ENCODE results near the gene BCAR3.
"Not testable (repeated sequence)": the region's sequence is repeated elsewhere in the genome, so short reads cannot be mapped to it uniquely, and the experiment has no call there.

Gene BCAR3

DNA sequence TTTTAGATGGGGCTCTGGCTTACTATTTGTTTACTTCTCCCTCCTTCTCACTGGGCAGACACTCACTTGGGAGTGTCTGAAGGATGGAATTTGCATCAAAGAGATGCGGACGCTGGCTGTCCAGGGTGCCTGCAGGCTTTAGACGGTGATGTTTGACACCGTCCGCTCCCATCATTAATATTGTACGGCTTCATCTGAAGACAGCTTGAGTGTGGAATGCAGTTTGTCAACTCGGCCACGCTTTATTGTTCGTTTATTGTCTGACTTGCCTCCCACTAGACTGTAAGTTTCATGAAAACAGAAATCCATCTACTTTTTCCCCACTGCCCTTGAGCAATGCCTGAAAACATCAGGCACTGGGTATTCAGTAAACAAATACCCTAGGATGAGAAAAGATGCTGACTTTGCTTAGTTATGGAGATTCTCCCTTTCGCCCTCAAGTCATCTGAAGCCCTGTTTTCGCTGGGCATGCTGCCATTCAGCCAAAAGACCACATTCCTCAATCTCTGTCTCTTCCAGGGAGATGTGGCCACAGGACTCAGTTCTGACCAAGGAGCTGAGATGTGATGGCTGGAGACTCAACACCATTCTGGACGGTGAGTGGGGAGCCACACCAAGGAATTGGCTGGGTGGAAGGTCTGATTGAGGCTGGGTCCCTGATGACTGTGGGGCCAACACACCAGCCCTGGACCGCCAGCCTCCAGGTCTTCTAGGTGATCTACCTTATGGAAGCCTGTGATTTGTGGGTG lies 87.6 kb downstream of the BCAR3 start:
- FAIRE-seq = no peak

DNA sequence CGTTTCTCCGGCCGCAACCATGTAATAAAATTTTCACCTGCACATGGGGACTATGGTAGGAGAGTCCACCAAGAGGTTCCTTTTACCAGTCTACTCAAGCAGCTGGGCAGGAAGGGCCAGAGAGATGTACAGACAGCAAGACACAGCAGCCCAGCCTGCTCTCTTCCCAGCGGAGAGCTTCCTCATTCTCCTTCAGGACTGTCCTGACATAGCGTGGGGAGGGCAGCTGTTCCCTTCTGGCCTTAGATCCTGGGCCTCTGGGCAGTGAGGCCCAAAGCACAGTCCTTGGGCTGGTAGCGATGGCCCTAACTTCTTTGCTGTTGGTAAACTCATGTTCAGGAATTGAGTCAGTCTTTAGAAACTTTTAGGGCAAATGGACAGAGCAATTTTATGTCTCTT lies 89.1 kb downstream of the BCAR3 start:
- no peak for FAIRE-seq

DNA sequence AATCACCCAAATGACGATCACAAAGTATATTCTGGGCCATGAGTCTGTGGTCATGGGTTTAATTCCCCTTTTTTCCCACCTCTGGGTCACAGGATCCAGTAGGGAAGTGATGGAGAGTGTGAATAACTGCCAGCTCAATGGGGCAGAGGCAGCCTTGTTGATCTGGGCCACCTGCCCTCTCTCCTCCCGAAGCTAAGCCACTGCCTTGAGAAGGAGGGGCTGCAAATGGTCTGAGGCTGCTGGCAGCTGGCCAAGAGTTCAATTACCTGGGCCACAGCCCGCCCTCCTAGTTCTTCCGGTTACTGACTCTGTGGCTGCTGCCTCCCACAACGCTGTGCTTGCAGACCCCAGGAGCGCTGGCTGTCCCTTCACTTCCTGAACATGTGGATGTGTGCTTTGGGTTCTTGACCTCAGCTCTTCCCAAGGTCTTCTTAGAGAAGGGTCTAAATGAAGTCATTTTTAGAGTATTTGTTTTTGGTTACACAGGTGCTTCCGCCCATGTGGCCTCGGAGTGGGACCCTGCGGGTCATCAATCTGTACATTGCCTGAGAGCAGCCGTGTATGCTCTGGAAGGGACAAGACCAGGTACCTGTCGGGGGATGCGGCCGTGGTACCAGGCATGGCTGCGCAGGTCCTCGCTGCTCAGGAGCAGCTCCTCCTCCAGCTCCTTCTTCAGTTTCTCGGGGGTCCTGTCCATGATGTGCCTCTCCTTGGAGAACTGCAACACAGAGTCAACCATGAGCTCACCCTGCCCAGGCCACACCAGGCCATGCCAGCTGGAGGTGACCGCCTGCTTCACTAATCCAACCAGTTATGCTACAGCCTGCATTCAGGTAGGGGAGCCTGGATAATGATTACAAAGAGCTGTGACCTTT lies 89.7 kb downstream of the BCAR3 start:
- no peak for FAIRE-seq

DNA sequence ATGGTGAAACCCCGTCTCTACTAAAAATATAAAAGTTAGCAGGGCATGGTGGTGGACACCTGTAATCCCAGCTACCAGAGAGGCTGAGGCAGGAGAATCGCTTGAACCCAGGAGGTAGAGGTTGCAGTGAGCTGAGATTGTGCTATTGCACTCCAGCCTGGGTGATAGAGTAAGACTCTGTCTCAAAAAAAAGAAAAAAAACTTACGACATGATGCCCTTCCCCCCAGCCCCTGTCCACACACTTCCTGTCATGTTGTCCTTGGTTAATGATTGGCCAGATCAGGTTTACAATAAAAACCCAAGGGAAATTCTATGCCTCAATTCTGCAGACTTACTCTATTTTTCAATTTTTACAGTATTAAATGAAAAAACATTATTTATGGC lies 90.4 kb downstream of the BCAR3 start:
- FAIRE-seq = not testable (repeated sequence)

DNA sequence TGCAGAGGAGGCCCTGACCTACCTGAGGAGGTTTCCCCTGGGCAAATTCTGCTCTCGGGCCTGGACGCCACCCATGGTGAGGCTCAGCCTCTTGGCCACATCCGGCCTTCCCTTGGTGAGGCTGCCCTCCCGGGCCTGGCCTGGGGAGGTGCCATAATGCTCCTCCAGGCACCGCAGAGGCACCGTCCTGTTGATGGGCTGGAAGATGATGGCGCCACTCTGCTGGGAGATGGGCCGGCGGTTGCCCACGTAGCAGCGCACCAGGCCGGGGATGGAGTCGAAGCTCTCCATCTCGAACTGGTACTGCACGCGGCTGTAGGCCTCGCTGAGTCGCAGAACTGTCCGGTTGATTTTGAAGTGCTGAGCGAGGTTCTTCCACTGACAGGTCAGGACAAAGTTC lies 92.7 kb downstream of the BCAR3 start:
- FAIRE-seq = no peak

DNA sequence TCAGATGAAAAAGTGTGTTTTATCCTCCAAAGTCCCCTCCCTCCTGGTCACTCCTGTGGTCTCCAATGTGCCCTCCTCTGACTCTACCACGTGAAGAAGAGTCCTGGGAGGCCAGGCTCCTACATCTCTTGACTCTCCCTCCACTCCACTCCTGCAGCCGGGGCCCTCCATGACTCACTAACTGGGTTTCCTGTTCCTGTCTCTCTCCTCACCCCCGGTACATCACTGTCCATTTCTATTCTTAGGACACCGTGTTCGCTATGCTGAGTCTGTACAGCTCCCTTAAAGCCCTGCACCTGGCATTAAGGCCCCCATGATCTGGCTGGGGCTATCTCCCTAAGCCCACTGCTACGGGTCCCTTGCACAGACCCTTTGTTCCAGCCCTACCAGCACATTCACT lies 93.4 kb downstream of the BCAR3 start:
- FAIRE-seq = no peak

DNA sequence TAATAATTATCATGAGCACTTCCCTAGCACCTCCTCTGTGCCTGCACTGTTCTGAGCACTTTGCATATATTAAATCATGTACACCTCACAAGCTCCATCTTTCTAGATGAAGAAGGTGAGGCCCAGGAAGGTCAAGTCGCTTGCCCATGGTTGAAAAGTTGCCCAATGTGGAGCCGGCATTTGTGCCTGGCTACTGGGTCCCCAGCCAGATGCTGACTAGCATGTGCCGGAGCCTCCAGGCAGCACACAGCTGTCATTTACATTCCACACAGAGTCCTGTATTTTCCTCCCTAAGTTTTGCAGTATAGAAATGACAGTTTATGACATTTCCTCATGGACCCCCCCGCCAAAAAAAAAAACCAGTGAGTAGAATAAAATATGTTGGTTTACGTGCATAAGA lies 94.3 kb downstream of the BCAR3 start:
- no peak for FAIRE-seq

DNA sequence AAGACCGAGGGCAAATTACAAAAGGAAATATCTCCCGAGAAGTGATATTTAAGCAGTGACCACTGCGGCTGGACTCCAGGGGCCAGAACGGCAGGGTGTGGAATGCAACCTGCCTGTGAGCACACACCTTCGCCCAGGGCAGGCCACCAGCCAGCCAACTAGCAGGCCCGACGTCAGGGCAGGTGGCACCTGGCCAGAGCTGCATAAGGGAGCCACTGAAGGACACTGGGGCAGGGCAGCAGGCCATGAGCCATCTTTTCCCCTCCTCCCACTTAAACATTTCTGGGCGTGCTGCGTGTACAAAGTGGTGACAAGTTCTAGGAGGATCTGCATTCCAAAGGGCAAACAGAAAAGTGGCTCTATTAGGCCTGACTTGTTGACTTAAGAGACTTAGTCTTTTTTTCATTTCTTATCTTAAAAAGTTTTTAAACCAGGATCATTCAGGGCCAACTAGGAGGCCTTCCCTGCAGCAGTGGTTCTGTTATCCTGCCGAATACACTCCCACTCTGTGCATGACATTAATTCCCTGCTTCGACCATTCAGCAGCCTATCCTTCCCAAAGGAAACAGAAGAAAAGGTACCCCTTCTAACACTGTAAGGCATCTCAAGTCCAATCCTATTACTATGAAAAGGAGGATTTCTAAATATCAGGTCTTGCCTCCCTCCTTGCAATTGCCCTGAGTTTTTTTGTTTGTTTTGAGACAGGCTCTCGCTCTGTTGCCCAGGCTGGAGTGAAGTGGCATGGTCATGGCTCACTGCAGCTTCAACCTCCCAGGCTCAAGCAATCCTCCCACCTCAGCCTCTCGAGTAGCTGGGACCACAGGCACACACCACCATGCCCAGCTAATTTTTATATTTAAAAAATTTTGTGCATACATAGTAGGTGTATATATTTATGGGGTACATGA lies 96.3 kb downstream of the BCAR3 start:
- no peak for FAIRE-seq

DNA sequence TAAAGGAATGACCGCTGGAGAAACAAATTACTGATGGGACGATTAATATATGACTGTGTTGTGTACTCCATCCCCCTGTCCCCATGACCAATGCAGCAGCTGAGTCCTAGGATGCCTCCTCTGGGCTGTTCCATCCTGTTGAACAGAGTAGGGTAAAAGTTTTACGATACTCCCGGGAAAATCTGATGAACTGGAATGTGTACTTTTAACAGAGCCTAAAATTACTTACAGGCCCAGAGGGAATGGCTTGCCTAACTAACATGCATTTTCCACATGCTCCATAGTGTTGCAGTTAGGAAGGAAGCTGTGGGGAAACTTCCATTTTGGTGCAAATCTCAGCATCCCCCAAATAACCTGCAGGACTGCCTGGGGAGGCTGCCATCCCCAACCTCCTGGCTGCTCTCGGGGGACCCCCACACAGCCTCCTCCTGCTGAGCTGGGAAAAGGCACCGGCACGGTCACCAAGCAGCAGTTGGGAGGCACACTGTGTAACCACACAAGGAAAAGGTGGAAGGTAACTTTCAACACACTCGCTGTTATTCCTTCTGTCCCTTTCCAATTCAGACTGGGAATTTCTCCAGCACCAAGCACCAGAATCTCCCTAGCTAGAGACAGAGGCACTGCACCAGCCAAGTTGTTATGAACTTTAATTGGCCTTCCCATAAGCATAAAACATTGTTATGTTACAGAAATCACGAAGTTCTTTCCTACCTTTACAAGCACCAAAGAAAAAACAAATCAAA lies 97.2 kb downstream of the BCAR3 start:
- no peak for FAIRE-seq

DNA sequence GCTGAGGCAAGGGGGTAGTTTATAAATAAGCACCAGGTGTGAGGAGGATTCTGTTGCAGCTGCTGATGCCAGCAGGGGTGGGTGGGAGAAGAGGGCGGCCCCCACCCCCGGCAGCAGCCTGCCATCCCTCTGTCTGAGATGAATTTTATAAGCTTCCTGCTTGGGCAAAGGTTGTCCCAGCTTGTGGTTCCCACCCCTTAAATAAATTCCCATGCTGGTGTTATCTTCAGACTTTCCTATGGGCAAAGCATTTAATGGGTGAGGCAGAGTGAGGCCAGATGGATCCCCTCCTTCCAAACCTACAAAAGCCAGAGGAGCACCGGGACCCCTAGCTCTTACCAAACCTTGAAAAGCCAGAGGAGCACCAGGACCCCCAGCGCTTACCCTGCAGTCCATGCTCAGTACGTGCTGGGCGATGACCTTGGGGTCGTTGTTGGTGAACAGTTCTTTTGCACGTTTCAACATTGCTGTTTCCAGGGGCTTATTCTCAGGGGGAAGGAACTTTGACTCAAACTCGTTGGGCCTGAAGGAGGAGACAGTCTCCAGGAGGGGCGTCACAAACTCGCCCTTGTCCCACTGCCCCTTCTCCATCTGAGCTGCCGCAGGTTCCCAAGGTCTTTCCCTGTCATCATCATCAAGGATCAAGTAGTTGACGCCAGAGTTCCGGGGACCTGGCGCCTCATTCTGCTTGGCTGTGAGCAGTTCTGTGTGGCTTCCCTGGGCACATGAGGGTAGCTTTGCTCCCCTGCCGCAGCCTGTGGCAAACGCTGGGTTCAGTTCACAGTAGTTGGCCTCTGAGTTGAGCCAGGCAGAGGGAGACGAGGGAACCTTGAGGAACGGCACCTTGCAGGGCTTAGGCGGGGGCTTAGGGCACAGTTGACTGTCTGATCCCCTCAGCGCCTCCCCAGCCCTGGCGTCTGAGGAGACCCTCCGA lies 99.5 kb downstream of the BCAR3 start:
- no peak for FAIRE-seq

DNA sequence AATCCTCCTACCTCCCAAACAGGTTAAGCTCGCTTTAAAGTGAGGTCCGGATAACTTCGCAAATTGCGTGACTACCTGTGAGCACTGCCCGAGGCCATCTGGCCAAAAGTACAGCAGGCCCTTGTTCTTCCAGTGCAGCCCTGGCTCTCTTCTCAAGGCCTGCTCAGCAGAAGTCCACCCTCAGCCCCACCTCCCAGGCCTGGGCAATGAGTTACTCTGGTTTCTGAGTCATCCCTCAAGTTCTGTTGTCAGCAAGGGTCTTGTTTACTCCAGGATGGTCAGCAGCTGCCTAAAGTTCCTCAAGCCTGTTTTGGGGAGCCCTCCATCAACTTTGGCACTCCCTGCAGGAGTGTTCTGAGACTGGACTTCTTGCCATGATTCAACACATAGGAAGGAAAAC lies 101.7 kb downstream of the BCAR3 start:
- no peak for FAIRE-seq

DNA sequence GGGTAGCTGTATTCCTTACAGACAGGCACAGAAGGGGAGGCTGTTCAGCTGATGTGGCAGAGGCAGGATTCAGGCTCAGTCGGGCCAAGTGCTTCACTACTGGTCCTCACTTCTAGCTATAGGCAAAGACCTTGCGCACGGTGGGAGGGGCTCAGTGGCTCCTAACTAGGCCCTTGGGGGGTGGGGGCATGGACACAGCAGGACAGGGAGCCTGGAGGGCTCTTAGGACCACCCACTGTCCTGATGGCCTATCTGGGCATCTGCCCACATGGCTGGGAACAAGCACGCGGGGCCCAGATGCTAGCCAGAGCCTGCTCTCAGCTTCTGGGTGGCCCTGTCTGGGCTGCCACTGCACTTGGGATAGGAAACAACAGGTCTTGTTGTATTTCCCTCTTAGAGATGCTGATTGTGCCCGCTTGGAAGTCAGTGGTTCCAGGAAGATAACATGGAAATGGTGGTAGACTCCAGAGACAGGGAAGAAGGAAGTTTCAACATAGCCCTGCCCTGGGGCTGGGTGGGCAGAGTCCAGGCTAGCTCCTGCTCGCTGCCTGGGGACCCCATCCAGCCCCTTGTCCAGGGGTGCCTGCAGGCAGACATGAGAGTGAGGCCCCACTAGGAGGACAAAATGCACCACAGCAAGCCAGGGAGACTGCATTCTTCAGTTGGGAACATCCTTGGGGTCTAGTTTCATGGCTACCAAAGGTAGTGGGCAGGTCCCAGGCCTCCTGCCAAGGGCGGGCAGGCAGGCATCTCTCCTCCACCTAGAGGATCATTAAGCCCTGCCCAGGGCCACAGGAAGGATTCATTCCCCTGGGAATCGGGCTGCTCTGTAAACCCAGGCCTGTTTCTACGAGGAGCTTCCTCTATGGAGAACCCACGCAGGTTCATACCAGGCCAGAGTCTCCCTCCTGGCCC lies 102.5 kb downstream of the BCAR3 start:
- FAIRE-seq = no peak

DNA sequence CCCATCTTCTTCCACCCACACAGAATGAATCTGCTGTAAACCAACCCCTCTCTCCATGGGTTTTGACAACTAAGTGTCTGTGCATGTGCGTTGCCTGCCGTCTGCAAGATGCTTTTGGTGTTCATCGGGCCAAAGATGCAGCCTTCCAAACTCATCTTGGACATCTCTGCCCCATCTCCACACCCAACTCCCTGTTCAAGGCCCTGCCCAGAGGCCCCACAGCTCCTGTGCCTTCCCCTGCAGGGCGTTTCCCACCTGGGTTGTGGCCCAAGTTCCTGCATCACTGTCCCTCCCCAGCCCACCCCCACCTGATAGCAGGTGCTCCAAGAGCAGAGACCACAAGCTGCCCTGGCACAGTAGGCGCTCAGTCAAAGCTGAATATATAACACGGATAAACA lies 103.2 kb downstream of the BCAR3 start:
- no peak for FAIRE-seq

DNA sequence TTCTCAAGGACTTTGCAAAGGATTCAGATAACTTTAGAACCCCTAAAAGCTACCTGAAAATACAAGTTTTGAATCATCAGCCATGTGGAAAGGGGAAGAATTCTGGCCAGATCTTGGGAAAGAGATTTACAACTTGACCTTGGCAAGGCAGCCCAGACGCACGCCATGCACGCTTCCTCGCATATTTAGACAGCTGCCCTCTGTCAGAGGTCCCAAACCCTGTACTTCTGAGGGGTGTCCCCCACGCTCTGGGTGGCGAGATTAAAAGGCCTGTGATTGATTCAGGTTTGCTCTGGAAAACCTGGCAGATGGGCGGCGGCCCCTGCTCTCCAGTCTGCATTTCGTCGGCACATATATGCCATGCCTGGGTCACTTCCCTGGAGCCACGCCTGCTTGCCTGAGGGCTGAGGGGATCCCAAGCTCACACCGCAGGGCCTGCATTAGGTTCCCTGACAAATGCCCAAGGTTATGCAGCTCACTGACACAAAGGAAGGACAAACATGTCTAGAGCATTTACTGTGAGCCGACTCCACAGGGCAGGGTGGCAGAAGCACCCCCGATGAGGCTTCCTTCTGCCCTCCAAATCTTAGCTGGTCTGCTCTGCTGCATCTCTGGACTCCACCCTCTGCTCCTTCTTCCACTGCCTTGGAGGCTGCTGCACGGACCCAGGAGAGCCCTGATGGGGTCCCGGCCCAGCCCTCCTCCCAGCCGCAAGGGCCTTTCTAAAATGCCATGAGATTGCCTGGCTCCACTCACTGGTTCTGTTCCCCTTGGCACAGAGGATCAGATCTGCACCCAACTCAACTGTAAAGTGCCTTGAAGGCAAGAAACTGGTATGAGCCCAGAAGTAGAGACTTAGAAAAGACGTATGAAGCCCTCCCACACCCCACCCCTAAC lies 103.9 kb downstream of the BCAR3 start:
- FAIRE-seq = no peak

DNA sequence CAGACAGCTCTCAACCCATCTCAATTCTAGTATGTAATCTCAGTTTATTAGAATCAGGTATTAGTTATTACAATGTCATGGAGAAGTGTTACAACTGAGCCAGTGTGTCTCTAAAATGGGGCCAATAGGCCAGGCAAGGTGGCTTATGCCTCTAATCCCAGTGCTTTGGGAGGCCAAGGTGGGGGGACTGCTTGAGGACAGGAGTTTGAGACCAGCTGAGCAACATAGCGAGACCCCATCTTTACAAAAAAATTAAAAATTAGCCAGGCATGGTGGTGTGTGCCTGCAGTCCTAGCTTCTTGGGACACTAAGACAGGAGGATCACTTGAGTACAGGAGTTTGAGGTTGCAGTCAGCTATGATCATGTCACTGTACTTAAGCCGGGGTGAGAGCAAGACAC lies 104.9 kb downstream of the BCAR3 start:
- FAIRE-seq = no peak

DNA sequence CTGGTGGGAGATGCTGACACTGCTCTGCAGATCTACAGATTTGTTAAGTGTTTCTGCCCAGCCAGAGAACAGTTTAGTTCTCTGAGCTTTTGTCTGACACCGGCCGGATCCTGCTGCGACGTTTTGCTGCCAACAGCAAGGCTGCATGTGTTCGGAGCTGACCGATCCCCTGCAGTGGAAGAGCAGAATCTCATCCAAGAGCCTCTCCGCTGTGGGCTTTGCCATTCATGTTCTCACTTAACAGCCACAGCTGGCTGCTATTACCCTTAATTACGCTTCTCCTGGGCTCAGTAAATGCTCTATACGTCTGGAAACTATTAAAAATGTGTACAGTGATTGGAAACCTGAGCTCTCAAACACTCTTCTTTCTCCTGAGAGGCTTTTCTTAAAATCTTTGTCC lies 105.3 kb downstream of the BCAR3 start:
- no peak for FAIRE-seq

DNA sequence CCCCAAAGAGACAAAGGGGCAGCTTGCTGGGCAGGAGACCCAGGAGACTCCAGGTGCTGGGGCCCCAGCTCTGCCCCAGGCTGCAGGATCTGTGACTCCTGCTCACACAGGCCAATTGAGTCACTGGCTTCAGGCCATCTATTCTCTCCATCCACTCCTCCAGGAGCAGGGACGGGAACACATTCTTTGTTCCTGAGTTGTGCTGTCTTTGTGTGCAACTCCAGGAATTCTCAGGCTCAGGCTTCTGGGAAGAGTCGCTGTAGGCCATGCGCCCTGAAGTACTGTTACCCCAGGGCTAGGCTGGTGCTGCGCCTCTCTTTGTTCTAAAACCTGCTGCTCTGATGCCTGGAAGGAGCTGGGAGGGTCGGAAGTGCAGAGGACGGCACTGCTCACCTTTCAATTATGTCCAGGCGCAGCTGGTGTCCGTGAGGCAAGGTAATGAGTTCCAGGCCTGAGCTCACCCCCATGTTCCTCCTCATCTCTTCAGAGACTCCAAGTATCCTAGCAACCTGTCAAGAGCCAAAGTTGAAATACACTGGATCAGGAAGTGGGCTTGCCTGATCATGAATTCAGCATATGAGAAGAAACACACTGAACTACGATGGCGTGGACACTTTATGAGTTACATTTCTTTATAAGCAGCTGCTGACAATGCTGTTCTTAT lies 105.9 kb downstream of the BCAR3 start:
- FAIRE-seq = no peak

DNA sequence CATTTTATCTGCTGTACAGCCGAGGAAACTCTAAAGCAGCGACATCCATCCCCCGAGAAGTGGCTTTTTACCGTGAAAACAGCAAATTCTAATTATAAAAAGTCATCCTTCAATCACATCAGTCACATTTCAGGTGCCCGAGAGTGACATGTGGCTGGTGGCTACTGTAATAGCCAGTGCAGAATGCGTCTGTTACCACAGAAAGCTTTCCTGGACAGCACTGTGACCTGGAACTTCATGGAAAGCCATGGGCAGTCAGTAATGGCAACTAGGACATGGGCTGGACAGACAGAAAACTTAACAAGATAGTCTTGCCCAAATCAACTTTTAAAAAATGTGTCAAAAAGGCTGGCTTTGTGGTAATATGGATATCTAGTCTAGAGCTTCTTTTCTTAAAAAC lies 106.6 kb downstream of the BCAR3 start:
- no peak for FAIRE-seq

DNA sequence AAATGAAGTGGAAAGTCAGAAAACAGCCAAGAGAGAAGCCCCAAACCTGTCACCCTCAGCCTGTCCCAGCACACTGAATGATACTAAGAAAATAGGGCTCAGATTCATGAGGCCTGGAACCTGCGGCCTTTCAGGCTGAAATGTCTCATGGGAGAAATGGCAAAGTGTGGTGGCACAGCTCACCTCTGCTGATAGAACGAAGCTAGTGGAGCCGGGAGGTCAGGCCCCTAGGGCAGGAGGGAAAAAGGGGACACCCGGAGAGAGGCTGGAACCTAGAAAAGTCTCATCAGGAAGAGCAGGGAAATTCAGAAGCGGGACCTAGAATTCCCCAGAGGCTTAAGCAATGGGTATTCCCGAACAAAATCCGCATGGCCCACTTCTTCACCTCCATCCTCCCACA lies 107.1 kb downstream of the BCAR3 start:
- FAIRE-seq = no peak
